Activated T-cell treated with anti-CD3 and anti-CD28 coated beads, Interleukin-2, amount 50 U/mL, for 4 hours (primary cell): ENCODE data around the gene MALRD1. TPM values are rescaled to one million over a fixed set of nuclear protein-coding genes. Genes with fewer than 3 reads are reported as not detected.
"Not testable (repeated sequence)": the region's sequence is repeated elsewhere in the genome, so short reads cannot be mapped to it uniquely, and the experiment has no call there.

ENCODE experiments used
- ATAC-seq, 2 donors: fragments of 200-7000 bp; cut with Tn5 transposase; one replicate each; pipeline ENCODE4 v1.10.0; 2021
- DNase-seq: peaks from one replicate; pipeline ENCODE4 v3.0.0-alpha.2; 2020
- H3K27me3 Mint-ChIP-seq: one replicate; pipeline ENCODE4 v1.8.0; 2021; ENCODE audit warnings: low read depth, mixed read lengths
- H3K36me3 Mint-ChIP-seq: one replicate; pipeline ENCODE4 v1.8.0; 2022; ENCODE audit warnings: mixed read lengths; ENCODE audit not compliant: insufficient read depth
- H3K4me1 Mint-ChIP-seq: one replicate; pipeline ENCODE4 v1.8.0; 2021; ENCODE audit warnings: low read depth, mixed read lengths
- H3K4me3 Mint-ChIP-seq: one replicate; pipeline ENCODE4 v1.8.0; 2021; ENCODE audit warnings: mild to moderate bottlenecking, moderate library complexity, mixed read lengths
- H3K9me3 Mint-ChIP-seq: one replicate; pipeline ENCODE4 v1.8.0; 2021; ENCODE audit warnings: mixed read lengths
- total RNA-seq, 3 donors: library from RNA; stranded (reverse); gene quantifications; one replicate each; pipeline ENCODE4 v1.2.1, GENCODE V29; 2021

MALRD1 gene
- total RNA-seq, 3 donors from 2014 or later: not detected

DNA sequence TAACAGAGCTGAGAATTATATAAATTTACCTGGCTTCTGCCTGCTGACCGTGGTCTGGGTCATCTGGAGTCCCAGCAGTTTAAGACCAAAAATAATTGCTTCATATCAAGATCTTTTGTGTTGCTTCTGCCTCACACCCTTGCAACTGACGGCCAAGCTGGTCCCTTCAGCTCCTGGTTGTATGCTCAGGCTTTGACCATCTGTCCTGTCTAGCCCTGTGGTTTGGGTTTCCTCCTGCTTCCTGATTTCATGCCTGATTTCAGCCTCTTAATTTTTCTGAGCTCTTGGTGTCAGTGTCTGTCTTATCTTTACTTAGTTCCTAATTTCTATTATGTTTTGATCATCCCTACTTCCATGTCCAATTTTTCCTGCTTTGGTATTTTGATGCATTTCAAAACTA is 679.8 kb downstream of the MALRD1 start:
- ATAC-seq: no peak
- Mint-ChIP-seq H3K36me3 (no peaks in the 10 kb centered on the region), H3K4me1 (no peaks in the 10 kb centered on the region), H3K27me3 (no peaks in the 10 kb centered on the region), H3K9me3 (peaks cover 6% of the 10 kb centered on the region), H3K4me3 (no peak overlapping the region)
- no peak for DNase-seq

DNA sequence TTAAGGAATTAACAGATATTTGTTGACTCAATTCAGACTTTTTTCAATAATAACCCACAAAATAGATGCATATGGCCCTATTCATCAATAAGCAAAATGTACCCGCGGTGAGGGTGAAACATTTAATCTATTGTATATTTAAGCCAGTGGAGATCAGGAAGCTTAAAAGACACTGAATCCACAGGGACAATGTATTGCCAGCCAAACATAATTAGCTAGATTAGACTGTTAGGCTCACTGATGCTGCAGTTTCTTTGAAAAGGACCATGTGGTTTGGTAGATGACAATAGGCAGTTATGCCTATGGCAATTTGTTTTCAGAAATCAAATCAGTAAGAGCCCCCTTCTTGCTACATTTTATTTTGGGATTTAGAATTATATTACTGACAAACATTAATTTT is 680.4 kb downstream of the MALRD1 start:
- Mint-ChIP-seq H3K4me3 (no peak overlapping the region), H3K4me1 (no peaks in the 10 kb centered on the region), H3K36me3 (no peaks in the 10 kb centered on the region), H3K27me3 (no peaks in the 10 kb centered on the region), H3K9me3 (peaks cover 6% of the 10 kb centered on the region)
- DNase-seq (no peak), ATAC-seq (no peak)

DNA sequence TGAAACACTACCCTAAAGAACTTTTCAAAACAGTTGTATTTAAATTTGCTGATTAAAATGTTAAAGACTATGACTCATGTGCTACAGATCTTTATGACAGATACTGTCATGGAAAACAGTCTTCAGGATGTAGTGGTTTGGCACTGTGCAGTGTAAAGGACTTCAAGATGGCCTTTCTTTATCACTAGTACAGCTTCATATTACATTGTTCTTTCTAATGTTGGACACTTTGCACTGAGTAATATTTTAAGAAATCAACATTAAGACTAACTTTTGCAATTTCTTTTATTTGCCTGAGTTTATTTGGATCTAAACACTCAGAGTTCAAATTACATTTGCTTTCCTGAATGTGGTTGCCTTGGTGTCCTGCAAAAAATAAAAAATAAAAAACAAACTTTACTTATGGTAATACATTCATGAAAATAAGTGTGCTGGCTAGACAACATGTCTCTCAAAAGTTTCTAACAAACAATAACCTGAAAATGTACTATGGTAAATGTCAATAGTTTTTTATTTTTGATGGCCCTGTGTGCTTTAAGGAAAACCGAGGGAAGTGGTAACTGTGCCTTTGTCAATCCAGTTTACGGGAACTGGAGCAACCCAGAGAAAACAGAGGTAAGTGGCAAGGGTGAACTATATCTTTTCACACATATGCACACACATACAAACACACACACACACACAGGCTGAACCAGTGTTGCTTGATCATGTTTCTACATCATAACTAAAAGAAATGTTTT is 681.7 kb downstream of the MALRD1 start:
- H3K9me3 Mint-ChIP-seq: peaks cover 9% of the 10 kb centered on the region
- DNase-seq (no peak), ATAC-seq (no peak)
- no peaks in the 10 kb centered on the region for H3K27me3 Mint-ChIP-seq
- H3K4me3 Mint-ChIP-seq: no peak overlapping the region
- no peaks in the 10 kb centered on the region for H3K36me3 Mint-ChIP-seq
- no peaks in the 10 kb centered on the region for H3K4me1 Mint-ChIP-seq

DNA sequence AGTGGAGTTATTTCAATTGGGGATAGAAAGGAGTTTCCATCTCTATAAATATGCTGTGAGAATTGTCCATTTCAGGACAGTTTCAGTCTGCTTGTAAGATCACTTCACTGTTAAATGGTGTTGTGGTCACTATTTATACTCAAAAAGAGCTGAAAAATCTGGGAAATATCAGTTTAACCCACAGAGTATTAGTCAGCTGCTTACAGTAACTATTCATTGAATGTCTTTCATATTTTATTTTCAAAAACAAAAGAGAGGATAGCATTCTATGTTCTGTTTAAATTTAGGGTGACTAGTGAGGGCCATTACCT is 682.3 kb downstream of the MALRD1 start:
- no peak for ATAC-seq
- no peaks in the 10 kb centered on the region for H3K4me1 Mint-ChIP-seq
- no peak for DNase-seq
- H3K9me3 Mint-ChIP-seq: peaks cover 9% of the 10 kb centered on the region
- H3K36me3 Mint-ChIP-seq: no peaks in the 10 kb centered on the region
- no peaks in the 10 kb centered on the region for H3K27me3 Mint-ChIP-seq
- no peak overlapping the region for H3K4me3 Mint-ChIP-seq

DNA sequence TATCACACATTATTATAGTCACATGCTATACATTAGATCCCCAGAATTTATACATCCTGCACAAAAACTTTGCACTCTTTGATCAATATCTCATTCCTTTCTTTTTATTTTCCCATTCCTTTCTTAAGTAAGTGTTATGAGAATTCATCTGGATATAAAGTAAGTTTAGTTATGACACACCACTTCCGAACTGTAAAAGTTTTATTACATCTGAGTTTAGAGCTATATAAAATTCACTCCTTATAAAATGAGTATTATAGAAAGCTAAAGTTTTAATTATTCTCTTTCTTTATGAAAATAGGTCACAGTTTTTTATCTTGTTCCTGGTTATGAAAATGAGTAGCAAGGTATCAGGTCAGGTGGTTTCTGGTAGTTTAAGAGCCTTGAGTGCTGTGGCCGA is 683.0 kb downstream of the MALRD1 start:
- no peaks in the 10 kb centered on the region for H3K36me3 Mint-ChIP-seq
- H3K9me3 Mint-ChIP-seq: peaks cover 9% of the 10 kb centered on the region
- no peak for ATAC-seq
- no peaks in the 10 kb centered on the region for H3K27me3 Mint-ChIP-seq
- H3K4me1 Mint-ChIP-seq: no peaks in the 10 kb centered on the region
- H3K4me3 Mint-ChIP-seq: no peak overlapping the region
- no peak for DNase-seq

DNA sequence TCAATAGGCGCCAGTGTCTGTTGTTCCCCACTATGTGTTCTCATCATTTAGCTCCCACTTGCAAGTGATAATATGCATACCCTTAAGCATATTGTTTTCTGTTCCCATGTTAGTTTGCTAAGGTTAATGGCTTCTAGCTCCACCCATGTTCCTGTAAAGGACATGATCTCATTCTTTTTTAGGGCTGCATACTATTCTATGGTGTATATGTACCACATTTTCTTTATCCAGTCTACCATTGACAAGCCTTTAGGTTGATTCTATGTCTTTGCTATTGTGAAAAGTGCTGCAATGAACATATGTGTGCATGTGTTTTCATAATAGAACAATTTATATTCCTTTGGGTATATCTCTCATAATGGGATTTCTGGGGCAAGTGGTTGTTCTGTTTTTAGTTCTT is 689.8 kb downstream of the MALRD1 start:
- no peaks in the 10 kb centered on the region for H3K36me3 Mint-ChIP-seq
- H3K4me3 Mint-ChIP-seq: no peak overlapping the region
- no peaks in the 10 kb centered on the region for H3K4me1 Mint-ChIP-seq
- no peak for ATAC-seq
- no peaks in the 10 kb centered on the region for H3K27me3 Mint-ChIP-seq
- no peak for DNase-seq
- H3K9me3 Mint-ChIP-seq: peaks cover 9% of the 10 kb centered on the region

DNA sequence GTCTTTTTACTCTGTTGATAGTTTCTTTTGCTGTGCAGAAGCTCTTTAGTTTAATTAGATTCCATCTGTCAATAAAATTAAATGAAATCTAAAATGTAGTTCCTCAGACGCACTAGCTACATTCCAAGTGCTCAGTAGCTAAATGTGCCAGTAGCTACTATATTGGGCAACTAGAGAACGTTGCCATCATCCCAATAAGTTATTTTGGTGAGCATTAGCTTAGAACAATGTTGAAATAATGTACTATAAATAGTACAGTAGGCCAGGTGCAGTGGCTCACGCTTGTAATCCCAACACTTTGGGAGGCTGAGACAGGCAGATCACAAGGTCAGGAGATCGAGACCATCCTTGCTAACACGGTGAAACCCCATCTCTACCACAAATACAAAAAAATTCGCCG is 690.6 kb downstream of the MALRD1 start:
- not testable (repeated sequence) for H3K27me3 Mint-ChIP-seq, H3K36me3 Mint-ChIP-seq, H3K9me3 Mint-ChIP-seq, H3K4me1 Mint-ChIP-seq, ATAC-seq, H3K4me3 Mint-ChIP-seq, DNase-seq

DNA sequence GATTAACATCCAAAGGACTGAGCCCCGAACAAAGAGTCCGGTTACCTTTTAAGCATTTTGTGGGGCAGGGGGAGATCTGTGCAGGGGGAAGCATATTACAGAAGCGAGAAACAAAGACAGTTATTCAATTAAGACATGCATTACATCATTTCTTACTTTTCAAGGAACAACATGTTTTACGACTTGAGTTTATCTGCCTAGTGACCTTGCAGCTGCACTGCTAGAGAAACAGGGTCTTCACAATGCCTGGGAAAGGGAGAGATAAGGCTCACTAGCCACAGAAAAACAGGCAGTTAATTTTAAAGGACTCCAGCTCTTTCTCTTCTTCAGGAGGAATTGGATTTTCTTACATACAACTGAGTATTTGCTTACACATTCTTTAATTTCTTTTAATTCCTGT is 693.5 kb downstream of the MALRD1 start:
- H3K27me3 Mint-ChIP-seq, H3K4me3 Mint-ChIP-seq, ATAC-seq, H3K9me3 Mint-ChIP-seq, H3K4me1 Mint-ChIP-seq, DNase-seq, H3K36me3 Mint-ChIP-seq: not testable (repeated sequence)

DNA sequence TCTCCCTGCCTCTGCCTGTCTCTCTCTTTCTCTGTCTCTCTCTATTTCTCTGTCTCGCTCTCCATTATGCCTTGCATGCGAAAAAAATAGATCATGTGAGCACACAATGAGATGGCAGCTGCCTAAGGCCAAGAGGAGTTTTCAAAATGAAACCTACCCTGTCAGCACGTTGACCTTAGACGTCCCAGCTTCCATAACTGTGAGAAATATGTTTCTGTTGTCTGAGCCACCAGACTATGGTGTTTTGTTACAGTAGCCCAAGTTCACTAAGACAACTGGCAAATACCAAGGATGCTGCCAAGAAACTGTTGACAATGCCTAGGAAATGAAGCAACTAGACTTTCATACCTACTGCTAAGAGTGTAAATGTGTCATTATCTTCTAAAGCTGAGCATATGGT is 697.1 kb downstream of the MALRD1 start:
- H3K9me3 Mint-ChIP-seq: peaks cover 8% of the 10 kb centered on the region
- H3K4me1 Mint-ChIP-seq: no peaks in the 10 kb centered on the region
- no peaks in the 10 kb centered on the region for H3K36me3 Mint-ChIP-seq
- no peaks in the 10 kb centered on the region for H3K27me3 Mint-ChIP-seq
- ATAC-seq (no peak), DNase-seq (no peak)
- H3K4me3 Mint-ChIP-seq: no peak overlapping the region

DNA sequence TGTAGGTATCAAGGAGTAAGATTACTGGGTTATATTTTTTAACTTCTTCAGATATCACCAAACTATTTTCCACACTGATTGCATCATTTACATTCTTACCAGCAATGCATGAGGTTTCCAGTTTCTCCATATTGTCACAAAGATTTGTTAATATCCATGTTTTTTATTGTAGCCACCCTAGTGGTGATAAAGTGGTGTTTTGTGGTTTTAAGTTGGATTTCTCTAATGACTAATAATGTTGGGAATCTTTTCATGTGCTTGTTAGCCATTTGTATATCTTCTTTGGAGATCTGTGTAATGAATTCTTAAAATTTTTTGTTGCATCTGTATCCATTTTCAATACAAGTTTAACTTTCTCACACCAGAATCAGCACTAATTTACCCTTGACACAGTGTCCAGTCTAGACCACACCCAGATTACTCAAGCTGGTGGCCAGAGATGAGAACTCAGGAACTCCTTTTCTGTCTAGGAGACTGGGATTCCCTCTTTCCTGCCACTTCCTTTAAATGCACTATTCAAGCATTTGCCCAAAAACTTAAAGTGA is 700.7 kb downstream of the MALRD1 start:
- ATAC-seq: no peak
- Mint-ChIP-seq H3K36me3 (no peaks in the 10 kb centered on the region), H3K9me3 (peaks cover 12% of the 10 kb centered on the region), H3K27me3 (no peaks in the 10 kb centered on the region), H3K4me3 (no peak overlapping the region), H3K4me1 (no peaks in the 10 kb centered on the region)
- DNase-seq: no peak

DNA sequence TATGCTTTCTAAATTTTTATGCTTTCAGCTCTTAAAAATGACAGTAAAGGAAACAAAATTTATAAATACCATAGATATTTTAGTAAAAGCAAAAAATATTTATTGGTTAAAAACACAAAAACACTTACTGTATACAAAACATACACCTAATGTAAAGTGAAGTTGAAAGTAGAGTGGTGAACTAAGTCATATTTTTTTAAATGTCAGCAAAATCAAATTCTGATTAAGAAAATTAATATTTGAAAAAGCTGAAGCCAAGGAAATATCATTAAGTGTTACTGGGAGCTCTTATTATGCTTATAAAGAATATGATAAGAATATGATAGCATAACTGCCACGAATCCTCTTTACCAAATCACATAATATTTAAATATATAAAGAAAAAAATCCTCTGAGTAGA is 702.4 kb downstream of the MALRD1 start:
- DNase-seq (no peak), ATAC-seq (no peak)
- no peak overlapping the region for H3K4me3 Mint-ChIP-seq
- peaks cover 8% of the 10 kb centered on the region for H3K9me3 Mint-ChIP-seq
- no peaks in the 10 kb centered on the region for H3K4me1 Mint-ChIP-seq
- no peaks in the 10 kb centered on the region for H3K27me3 Mint-ChIP-seq
- H3K36me3 Mint-ChIP-seq: no peaks in the 10 kb centered on the region

DNA sequence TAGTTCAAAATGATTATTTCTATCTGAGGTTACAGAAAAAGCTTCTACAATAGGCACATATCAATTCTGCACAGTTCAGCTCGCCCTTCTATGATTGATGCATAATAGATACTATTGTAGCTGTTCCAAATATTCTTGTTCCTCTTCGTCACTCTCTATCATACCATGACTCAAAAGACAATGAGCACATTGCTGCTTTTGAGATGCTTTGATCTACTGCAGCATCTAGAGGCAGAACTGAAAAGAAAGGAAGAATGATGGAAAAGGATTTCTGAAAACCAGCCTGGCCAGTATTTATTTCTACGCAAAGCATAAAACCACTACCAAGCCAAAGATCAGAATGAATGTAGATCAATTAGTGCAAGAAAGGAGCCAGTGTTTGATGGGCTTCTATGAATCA is 708.3 kb downstream of the MALRD1 start:
- ATAC-seq: no peak
- Mint-ChIP-seq H3K36me3 (no peaks in the 10 kb centered on the region), H3K4me3 (no peak overlapping the region), H3K9me3 (peaks cover 1% of the 10 kb centered on the region), H3K27me3 (no peaks in the 10 kb centered on the region), H3K4me1 (no peaks in the 10 kb centered on the region)
- no peak for DNase-seq

DNA sequence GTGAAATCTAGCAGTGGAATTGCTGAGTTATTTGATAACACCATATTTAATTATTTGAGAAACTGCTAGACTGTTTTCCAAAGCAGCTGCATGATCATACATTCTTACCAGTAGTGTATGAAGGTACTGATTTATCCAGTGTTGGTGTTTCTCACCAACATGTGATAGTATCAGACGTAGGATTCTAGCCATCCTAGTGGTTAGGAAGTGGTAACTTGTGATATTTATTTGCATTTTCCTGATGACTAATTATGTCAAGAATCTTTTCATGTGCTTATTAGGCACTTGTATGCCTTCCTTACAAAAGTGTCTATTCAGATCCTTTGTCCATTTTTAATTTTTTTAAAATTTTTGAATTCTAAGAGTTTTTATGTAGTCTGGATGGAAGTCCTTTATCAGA is 713.4 kb downstream of the MALRD1 start:
- Mint-ChIP-seq H3K27me3 (no peaks in the 10 kb centered on the region), H3K4me1 (no peaks in the 10 kb centered on the region), H3K4me3 (no peak overlapping the region), H3K9me3 (peaks cover 3% of the 10 kb centered on the region), H3K36me3 (no peaks in the 10 kb centered on the region)
- DNase-seq (no peak), ATAC-seq (no peak)

DNA sequence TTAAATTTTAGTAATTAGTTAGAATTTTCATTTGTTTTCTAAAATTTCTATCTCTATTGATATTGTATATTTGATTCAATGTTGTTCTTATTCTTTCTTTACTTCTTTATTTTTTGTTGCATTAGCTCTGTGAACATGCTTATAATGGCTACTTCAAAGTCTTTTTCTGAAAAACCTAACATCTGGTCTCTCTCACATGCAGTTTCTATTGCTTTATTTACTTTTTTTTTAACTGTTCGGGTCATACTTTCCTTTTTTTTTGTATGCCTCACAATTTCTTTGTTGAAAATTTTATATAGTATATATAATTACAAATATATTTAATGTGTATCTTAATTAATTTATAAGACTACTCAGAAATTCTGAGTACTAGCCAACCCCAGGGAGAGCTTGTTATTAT is 715.5 kb downstream of the MALRD1 start:
- peaks cover 3% of the 10 kb centered on the region for H3K9me3 Mint-ChIP-seq
- H3K27me3 Mint-ChIP-seq: no peaks in the 10 kb centered on the region
- no peaks in the 10 kb centered on the region for H3K4me1 Mint-ChIP-seq
- ATAC-seq: no peak
- no peak overlapping the region for H3K4me3 Mint-ChIP-seq
- H3K36me3 Mint-ChIP-seq: no peaks in the 10 kb centered on the region
- no peak for DNase-seq

DNA sequence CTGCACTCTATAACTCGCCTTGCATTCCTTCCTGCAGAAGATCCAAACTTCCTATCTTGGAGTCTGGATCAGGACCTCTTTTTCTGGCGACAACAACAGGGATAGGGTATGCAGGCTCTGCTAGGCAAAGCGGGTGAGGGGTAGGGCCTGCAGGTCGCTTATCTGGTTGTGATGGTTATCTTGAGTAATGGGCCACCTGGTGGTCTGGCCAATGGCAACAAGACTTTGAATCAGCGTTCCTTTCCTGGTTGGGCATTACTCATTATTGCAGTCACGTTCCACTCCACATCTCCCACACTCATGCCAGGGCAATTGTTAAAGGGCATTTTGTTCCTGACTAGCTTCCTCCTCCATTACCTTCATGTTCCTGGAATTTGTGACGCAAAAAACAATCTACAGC is 719.3 kb downstream of the MALRD1 start:
- no peaks in the 10 kb centered on the region for H3K27me3 Mint-ChIP-seq
- H3K9me3 Mint-ChIP-seq: peaks cover 3% of the 10 kb centered on the region
- H3K4me1 Mint-ChIP-seq: no peaks in the 10 kb centered on the region
- H3K4me3 Mint-ChIP-seq: no peak overlapping the region
- no peaks in the 10 kb centered on the region for H3K36me3 Mint-ChIP-seq
- DNase-seq (no peak), ATAC-seq (no peak)

DNA sequence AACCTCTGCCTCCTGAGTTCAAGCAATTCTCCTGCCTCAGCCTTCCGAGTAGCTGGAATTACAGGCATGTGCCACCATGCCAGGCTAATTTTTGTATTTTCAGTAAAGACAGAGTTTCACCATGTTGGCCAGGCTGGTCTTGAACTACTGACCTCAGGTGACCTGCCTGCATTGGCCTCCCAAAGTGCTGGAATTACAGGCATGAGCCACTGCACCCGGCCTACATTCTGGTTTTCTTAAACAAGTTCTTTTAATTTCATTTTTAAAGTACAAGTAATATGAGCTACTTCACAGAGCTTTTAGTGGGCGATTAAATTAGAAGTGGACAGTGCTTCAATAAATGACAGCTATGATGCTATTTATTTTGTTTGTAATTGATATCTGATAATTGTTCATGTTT is 721.2 kb downstream of the MALRD1 start:
- H3K4me1 Mint-ChIP-seq, H3K36me3 Mint-ChIP-seq, DNase-seq, H3K4me3 Mint-ChIP-seq, ATAC-seq, H3K9me3 Mint-ChIP-seq, H3K27me3 Mint-ChIP-seq: not testable (repeated sequence)
